ENCODE measurements around the gene TRPT1. TPM values are rescaled to one million over a fixed set of nuclear protein-coding genes. Genes with fewer than 3 reads are reported as not detected.

TRPT1 gene
- total RNA-seq, 3 donors from 2014 or later (not counting 1 experiment from before 2014, with no cell fraction given) = 22.7 to 30.8 (median 28.5) TPM

DNA sequence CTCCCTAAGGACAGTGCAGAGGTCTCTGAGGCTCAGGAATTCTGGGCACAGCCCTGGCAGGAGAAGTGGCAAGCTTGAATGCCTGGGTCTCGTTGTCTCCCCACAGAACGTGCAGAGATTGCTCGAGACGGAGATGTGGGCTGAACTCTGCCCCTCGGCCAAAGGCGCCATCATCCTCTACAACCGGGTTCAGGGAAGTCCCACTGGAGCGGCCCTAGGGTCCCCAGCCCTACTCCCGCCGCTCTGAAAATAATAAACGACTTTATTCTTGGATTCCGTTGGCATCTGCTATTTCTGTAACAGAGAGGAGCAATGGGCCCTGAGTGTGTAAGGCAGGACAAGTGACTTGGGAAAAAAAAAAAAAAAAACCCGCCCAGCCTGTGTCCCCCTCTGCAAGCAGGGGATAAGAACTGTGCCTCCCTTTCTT is 3.8 kb upstream of the TRPT1 start:
- no peaks in the 10 kb centered on the region for H3K36me3 ChIP-seq (ENCODE audit: control insufficient read depth, insufficient read depth, low read length)
- DNase-seq (peak in 1 of 2 donors; percentile 16), ATAC-seq (no peak)
- Mint-ChIP-seq H3K4me1 (peaks cover 24 to 50% of the 10 kb centered on the region in 2 donors), H3K36me3 (no peaks in the 10 kb centered on the region), H3K27me3 (ENCODE audit: low read depth in 2 of 2) (no peaks in the 10 kb centered on the region), H3K27ac (peak overlapping the region; percentile 93 to 97), H3K4me3 (peak overlapping the region; percentile 94), H3K9me3 (no peaks in the 10 kb centered on the region)
- 61% methylated on average over 13 of the region's 13 CpGs for WGBS (ENCODE audit: insufficient coverage)
- no peaks in the 10 kb centered on the region for H3K9me3 ChIP-seq (ENCODE audit: control insufficient read depth, insufficient read depth, low read length)
- H3K27ac ChIP-seq (ENCODE audit: low read length) = peak overlapping the region; percentile 95
- no peak for TF ChIP-seq CTCF (IDR thresholded peaks at IDR 0.05)
- peak overlapping the region; percentile 93 for H3K4me3 ChIP-seq (ENCODE audit: low read length)
- intact Hi-C loops (cut with micrococcal nuclease) = loop anchor here (1.0 kb wide), 4 partner anchors 12 to 43 kb away; partner anchors contain the start of genes FKBP2 and STIP1
- H3K4me1 ChIP-seq (ENCODE audit: control insufficient read depth, insufficient read depth, low read length) = peaks cover 67% of the 10 kb centered on the region
- H3K27me3 ChIP-seq (ENCODE audit: control insufficient read depth, insufficient read depth, low read length) = no peaks in the 10 kb centered on the region

DNA sequence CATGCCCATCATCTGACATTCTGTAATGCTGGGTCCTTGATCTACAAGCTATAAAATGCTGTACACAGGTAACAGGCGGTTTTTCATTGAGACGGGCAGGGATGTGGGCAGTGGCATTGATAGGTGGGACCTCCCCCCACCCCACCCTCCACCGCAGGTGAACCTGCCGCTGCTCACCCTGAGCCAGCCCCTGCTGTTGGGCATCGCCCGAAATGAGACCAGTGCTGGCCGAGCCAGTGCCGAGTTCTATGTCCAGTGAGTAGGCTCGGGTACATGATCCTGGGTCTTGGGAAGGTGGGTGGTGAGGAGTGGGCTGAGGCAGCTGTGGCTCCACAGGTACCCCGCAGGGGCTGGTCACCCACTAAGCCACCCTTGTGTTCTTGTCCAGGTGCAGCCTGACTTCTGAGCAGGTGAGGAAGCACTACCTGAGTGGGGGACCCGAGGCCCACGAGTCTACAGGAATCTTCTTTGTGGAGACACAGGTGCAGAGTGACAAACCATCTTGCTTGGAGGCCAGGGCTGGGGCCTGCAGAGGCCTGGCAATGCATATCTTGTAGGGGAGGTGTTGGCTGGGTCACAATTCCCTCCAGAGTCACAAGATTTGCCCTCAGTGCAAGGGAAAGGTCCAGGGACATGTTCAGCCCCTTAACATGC is 3.2 kb upstream of the TRPT1 start:
- no peaks in the 10 kb centered on the region for H3K27me3 Mint-ChIP-seq (ENCODE audit: low read depth in 2 of 2)
- DNase-seq (no peak), ATAC-seq (no peak)
- H3K9me3 ChIP-seq (ENCODE audit: control insufficient read depth, insufficient read depth, low read length) = no peaks in the 10 kb centered on the region
- no peak for TF ChIP-seq CTCF (IDR thresholded peaks at IDR 0.05)
- peak overlapping the region; percentile 95 for H3K27ac ChIP-seq (ENCODE audit: low read length)
- 92% methylated on average over 10 of the region's 12 CpGs for WGBS (ENCODE audit: insufficient coverage)
- peak overlapping the region; percentile 93 to 97 for H3K27ac Mint-ChIP-seq
- H3K4me3 ChIP-seq (ENCODE audit: low read length) = no peak overlapping the region
- H3K27me3 ChIP-seq (ENCODE audit: control insufficient read depth, insufficient read depth, low read length) = no peaks in the 10 kb centered on the region
- H3K4me1 Mint-ChIP-seq = peaks cover 24 to 53% of the 10 kb centered on the region in 2 donors
- no peaks in the 10 kb centered on the region for H3K36me3 Mint-ChIP-seq
- H3K4me3 Mint-ChIP-seq = peak overlapping the region; percentile 94
- H3K4me1 ChIP-seq (ENCODE audit: control insufficient read depth, insufficient read depth, low read length) = peaks cover 71% of the 10 kb centered on the region
- no peaks in the 10 kb centered on the region for H3K36me3 ChIP-seq (ENCODE audit: control insufficient read depth, insufficient read depth, low read length)
- H3K9me3 Mint-ChIP-seq = no peaks in the 10 kb centered on the region
- intact Hi-C loops (cut with micrococcal nuclease) = no loop called here

- no peak for ATAC-seq
- Mint-ChIP-seq H3K27me3 (ENCODE audit: low read depth in 2 of 2) (no peaks in the 10 kb centered on the region), H3K36me3 (no peaks in the 10 kb centered on the region), H3K27ac (peak overlapping the region; percentile 82 to 85), H3K4me3 (peak overlapping the region; percentile 88), H3K9me3 (no peaks in the 10 kb centered on the region), H3K4me1 (peaks cover 24 to 52% of the 10 kb centered on the region in 2 donors)
- intact Hi-C loops (cut with micrococcal nuclease) = no loop called here
- WGBS (ENCODE audit: insufficient coverage) = 76% methylated on average over 3 of the region's 3 CpGs
- no peak for TF ChIP-seq CTCF (IDR thresholded peaks at IDR 0.05)
- Histone ChIP-seq H3K27me3 (ENCODE audit: control insufficient read depth, insufficient read depth, low read length) (no peaks in the 10 kb centered on the region), H3K4me1 (ENCODE audit: control insufficient read depth, insufficient read depth, low read length) (peaks cover 62% of the 10 kb centered on the region), H3K9me3 (ENCODE audit: control insufficient read depth, insufficient read depth, low read length) (no peaks in the 10 kb centered on the region), H3K36me3 (ENCODE audit: control insufficient read depth, insufficient read depth, low read length) (peaks cover 14% of the 10 kb centered on the region), H3K4me3 (ENCODE audit: low read length) (peak overlapping the region; percentile 74), H3K27ac (ENCODE audit: low read length) (peak overlapping the region; percentile 67)
- no peak for DNase-seq
These were observed 1.5 kb upstream of the TRPT1 start for GRCh38 chr11:64227405-64227956.
